ENCODE results near the gene KIF3A. TPM values are rescaled to one million over a fixed set of nuclear protein-coding genes. Genes with fewer than 3 reads are reported as not detected.

Gene KIF3A
- total and polyA plus RNA-seq, 2 experiments from 2014 or later: 11.2 to 19.7 TPM

DNA sequence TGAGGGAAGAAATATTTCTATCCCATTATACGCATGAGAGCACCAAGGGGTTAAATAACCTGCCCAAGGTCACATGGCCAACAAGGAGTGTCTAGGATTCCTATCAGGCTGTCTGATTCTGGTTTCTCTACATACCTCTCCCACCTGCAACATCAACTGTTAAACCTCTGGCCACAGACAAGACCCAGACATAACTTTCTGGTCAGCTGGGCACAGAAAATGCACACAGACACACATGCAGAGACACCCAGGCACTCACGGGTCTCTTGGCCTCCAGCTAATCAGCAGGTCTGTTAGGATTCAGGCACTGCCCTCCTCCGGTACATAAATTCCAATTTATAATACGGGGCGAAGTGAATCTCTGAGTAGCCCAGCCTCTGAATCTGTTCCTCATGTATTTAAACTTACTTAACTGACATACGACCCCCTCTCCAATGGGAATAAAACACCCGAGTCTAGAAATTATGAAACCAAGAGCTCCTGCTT is 38.2 kb upstream of the KIF3A start (continued):
- TF ChIP-seq, protein P1, sequence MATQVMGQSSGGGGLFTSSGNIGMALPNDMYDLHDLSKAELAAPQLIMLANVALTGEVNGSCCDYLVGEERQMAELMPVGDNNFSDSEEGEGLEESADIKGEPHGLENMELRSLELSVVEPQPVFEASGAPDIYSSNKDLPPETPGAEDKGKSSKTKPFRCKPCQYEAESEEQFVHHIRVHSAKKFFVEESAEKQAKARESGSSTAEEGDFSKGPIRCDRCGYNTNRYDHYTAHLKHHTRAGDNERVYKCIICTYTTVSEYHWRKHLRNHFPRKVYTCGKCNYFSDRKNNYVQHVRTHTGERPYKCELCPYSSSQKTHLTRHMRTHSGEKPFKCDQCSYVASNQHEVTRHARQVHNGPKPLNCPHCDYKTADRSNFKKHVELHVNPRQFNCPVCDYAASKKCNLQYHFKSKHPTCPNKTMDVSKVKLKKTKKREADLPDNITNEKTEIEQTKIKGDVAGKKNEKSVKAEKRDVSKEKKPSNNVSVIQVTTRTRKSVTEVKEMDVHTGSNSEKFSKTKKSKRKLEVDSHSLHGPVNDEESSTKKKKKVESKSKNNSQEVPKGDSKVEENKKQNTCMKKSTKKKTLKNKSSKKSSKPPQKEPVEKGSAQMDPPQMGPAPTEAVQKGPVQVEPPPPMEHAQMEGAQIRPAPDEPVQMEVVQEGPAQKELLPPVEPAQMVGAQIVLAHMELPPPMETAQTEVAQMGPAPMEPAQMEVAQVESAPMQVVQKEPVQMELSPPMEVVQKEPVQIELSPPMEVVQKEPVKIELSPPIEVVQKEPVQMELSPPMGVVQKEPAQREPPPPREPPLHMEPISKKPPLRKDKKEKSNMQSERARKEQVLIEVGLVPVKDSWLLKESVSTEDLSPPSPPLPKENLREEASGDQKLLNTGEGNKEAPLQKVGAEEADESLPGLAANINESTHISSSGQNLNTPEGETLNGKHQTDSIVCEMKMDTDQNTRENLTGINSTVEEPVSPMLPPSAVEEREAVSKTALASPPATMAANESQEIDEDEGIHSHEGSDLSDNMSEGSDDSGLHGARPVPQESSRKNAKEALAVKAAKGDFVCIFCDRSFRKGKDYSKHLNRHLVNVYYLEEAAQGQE (IDR thresholded peaks at IDR 0.05; ENCODE audit: unreplicated experiment): no peak
- TF ChIP-seq, protein P2, sequence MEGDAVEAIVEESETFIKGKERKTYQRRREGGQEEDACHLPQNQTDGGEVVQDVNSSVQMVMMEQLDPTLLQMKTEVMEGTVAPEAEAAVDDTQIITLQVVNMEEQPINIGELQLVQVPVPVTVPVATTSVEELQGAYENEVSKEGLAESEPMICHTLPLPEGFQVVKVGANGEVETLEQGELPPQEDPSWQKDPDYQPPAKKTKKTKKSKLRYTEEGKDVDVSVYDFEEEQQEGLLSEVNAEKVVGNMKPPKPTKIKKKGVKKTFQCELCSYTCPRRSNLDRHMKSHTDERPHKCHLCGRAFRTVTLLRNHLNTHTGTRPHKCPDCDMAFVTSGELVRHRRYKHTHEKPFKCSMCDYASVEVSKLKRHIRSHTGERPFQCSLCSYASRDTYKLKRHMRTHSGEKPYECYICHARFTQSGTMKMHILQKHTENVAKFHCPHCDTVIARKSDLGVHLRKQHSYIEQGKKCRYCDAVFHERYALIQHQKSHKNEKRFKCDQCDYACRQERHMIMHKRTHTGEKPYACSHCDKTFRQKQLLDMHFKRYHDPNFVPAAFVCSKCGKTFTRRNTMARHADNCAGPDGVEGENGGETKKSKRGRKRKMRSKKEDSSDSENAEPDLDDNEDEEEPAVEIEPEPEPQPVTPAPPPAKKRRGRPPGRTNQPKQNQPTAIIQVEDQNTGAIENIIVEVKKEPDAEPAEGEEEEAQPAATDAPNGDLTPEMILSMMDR (conservative IDR thresholded peaks at IDR 0.05; ENCODE audit: low read depth in 2 of 2): no peak
- TF ChIP-seq JUNB (IDR thresholded peaks at IDR 0.05; ENCODE audit: unreplicated experiment): no peak
- no peak for TF ChIP-seq EZH2phosphoT487 (IDR thresholded peaks at IDR 0.05; ENCODE audit: unreplicated experiment)

DNA sequence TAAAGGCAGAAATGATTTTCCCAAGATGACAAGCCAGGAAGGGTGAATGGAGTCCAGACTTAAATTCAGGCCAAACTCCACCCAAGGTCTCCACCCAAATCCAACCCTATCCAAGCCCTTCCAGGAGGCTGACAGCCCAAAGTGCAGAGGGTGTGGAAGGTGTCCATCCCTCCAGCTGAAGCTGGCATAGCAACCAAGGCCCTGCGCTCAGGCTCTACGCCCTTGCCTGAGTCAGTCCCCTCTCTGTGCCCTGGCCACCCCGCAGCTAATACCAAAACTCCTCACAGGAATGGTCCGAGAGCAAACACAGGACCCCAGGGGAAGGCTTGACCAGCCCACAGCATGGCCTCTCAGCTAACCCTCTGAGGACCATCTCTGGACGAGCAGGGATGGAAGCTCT is 37.5 kb upstream of the KIF3A start:
- Histone ChIP-seq H3F3A (replicated peaks; ENCODE audit: low read depth) (no peaks in the 10 kb centered on the region), H3K79me2 (replicated peaks; ENCODE audit: insufficient read depth) (no peaks in the 10 kb centered on the region; the same call in 1 of the 2 replicates), H3K4me1 (ENCODE audit: insufficient read depth) (peaks cover 25% of the 10 kb centered on the region), H3K36me3 (ENCODE audit: insufficient read depth) (no peaks in the 10 kb centered on the region), H3K27ac (ENCODE audit: low read depth) (no peak overlapping the region), H3K27me3 (ENCODE audit: insufficient read depth) (peaks cover 44% of the 10 kb centered on the region), H3K4me2 (no peak overlapping the region), H3K4me3 (no peak overlapping the region), H4K20me1 (replicated peaks; ENCODE audit: insufficient read depth) (0 out of 2 replicates have a peak, but pooled peaks cover 4% of the 10 kb centered on the region), H3K9me2 (ENCODE audit: insufficient read depth) (peaks cover 2% of the 10 kb centered on the region; the same call in 1 of the 2 replicates), H2AFZ (no peak overlapping the region)
- Mint-ChIP-seq H3K27ac (no peak overlapping the region), H3K36me3 (ENCODE audit: low read depth) (no peaks in the 10 kb centered on the region; the same call in 2 of the 3 replicates), H3K4me3 (no peak overlapping the region), H3K9me3 (no peaks in the 10 kb centered on the region), H3K27me3 (ENCODE audit: insufficient read depth, low read depth, poor library complexity) (peaks cover 32% of the 10 kb centered on the region), H3K4me1 (peaks cover 39% of the 10 kb centered on the region)
- ATAC-seq (no peak), DNase-seq (ENCODE audit: low spot score) (no peak)
- TF ChIP-seq EZH2 (IDR thresholded peaks at IDR 0.05; ENCODE audit: low read depth, unreplicated experiment) (no peak), ZNF331 (CRISPR knock-in tag; IDR thresholded peaks at IDR 0.05; ENCODE audit: low read depth) (no peak), JUNB (IDR thresholded peaks at IDR 0.05; ENCODE audit: unreplicated experiment) (no peak), ETS1 (IDR thresholded peaks at IDR 0.05) (no peak), STAT1 (IDR thresholded peaks at IDR 0.05; ENCODE audit: unreplicated experiment) (no peak), ZNF114 (CRISPR knock-in tag; IDR thresholded peaks at IDR 0.05) (no peak), CREB1 (CRISPR knock-in tag; IDR thresholded peaks at IDR 0.05; ENCODE audit: low read depth) (no peak), POLR2AphosphoS5 (IDR thresholded peaks at IDR 0.05; ENCODE audit: low read depth) (no peak), EZH2phosphoT487 (IDR thresholded peaks at IDR 0.05; ENCODE audit: unreplicated experiment) (no peak)
- TF ChIP-seq, protein P1 (IDR thresholded peaks at IDR 0.05; ENCODE audit: unreplicated experiment): no peak
- TF ChIP-seq, protein P2 (conservative IDR thresholded peaks at IDR 0.05; ENCODE audit: low read depth in 2 of 2): no peak
